HG02970 (cell line): Measurements from ENCODE around the gene CYP21A2.

Source experiments
- ATAC-seq: cut with Tn5 transposase; IDR thresholded peaks from one replicate; pipeline ENCODE4 v1.9.1; 2021; ENCODE audit warnings: mild to moderate bottlenecking, moderate library complexity, moderate number of reproducible peaks; ENCODE audit not compliant: unreplicated experiment, low FRiP score

CYP21A2 gene

GRCh38 chr6:32079566-32080290 lies 41.5 kb downstream of the CYP21A2 start:
- no peak for ATAC-seq

- ATAC-seq: no peak
Observed at GRCh38 chr6:32081168-32081990, 43.2 kb downstream of the CYP21A2 start.

DNA sequence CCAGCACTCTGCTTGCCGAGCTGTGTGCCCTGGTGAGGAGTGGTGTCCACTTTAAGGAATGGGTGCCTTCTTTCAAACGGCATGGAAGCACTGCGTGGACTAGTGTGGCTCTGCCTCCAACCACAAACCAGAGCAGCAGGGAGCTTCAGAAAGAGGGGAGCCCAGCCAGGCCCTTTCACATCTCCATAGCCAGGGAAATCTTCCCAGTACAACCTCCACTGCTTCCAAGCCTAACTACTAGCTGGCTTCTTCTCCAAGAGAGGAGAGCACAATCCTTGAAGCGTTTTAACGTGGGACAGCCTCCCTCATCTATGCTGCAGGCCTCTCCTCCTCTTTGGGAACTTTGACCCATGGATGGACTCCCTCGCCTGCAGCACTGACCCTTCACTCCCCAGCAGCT lies 44.3 kb downstream of the CYP21A2 start:
- ATAC-seq: no peak

DNA sequence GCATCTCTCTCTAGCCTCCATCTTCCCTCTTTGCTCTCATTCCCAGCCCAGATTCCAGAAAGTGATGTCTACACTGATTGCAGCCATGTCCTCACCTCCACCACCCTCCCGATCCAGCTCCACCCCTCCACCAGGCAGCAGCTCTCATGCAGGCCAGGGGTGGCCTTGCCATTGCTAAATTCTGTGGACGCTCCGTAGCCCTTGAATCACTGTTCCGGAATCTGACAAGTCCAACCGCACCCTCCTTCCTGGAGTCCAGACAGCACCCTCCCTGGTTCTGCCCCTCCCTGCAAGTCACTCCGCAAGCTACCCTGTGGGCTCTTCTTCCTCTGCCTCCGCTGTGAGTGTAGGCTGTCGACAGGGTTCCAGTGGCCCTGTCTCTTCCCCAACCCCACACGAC lies 44.7 kb downstream of the CYP21A2 start:
- ATAC-seq: no peak

- ATAC-seq: no peak
Observed at GRCh38 chr6:32083812-32084768, 45.9 kb downstream of the CYP21A2 start.

DNA sequence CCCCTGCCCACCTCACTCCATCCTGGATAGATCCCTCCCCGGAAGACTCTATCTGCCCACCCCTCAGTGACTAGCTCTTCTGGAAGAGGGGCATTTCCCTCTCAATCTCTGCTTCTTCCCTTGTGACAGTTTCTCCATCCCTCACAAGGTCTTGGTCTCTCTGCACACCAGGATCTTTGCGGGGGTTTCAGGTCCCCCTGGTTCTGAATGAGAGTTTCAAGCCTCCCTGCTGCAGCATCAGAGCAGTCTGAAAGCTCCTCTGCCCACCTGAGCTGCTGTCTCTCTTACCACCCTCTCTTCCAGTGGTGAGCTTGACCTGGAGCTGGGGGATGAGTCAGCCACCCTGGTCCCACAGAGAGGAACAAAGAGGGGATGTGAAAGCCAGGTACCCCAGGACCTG lies 46.6 kb downstream of the CYP21A2 start:
- ATAC-seq: no peak

DNA sequence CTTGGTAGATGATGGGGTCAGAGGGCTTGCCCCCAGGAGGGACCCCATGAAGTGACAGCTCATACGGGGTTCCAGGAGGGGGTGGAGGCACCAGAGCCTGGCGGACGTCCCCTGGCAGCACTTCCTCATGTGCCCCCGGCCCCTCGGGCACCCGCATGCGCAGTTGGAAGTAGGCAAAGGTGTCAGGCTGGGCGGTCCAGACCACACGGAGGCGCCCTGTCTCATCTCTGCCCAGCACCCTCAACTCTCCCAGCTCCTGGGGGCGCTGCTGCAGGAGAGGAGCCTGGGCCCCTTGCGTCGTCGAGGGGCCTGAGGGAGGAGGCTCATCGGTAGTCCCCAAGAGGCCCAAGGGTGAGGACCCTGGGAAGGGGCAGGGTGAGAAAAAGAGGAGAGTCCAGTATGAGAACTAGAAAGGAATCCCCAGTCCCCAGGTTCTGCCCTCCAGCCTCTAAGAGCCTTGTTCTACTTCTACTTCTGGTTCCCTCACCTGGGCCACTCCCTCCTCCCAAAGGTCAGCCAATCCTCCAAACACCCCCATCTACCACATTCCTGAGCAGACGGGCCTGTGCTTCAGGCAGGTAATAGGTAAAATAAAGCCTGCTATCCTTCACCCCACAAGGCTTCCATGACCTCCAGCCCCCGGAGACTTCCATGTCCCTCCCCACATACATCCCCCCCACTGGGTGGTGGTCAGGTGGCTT lies 47.7 kb downstream of the CYP21A2 start:
- no peak for ATAC-seq

DNA sequence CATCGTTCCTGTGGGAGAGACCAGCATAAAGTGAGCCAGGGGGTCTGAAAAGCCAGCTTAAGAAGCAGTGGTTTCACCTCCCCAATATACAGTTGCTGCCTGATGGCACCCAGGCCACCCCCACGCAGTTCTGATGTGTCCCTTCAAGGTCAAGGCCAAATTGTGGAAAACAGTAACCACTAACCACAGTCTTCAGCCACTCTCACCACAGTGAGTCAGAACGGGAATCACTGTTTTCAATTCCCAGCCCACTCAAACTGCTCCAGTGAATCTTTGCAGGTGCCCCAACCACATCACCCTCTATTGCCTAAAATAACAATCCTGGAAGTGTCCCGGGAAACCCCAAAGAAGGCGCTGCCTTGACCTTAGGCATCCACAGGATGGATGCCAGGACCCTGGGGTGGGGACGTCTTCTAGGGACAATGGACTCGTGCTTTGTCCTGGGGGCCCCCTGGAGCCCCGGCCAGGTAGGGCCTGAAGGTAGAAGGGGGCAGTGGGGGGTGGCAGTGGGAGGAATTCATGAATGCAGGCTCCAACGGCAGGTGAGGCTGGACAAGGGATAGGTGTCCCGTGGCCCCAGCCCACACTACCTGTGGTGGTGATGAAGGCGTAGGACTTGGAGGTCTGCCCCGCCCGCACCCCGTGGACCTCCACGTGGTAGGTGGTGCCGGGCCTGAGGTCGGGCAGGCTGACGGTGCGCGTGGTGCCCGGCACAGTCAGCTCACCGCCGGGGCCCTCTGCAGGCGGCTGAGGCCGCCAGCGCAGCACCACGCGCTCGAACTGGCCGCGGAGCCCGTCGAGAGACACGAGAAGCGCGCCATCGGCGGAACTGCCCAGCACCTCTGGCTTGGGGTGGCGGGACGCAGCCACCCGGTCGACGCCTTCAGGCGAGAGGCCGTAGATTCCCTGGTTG lies 48.7 kb downstream of the CYP21A2 start:
- no peak for ATAC-seq

GRCh38 chr6:32087574-32088486 lies 49.6 kb downstream of the CYP21A2 start:
- ATAC-seq: no peak

DNA sequence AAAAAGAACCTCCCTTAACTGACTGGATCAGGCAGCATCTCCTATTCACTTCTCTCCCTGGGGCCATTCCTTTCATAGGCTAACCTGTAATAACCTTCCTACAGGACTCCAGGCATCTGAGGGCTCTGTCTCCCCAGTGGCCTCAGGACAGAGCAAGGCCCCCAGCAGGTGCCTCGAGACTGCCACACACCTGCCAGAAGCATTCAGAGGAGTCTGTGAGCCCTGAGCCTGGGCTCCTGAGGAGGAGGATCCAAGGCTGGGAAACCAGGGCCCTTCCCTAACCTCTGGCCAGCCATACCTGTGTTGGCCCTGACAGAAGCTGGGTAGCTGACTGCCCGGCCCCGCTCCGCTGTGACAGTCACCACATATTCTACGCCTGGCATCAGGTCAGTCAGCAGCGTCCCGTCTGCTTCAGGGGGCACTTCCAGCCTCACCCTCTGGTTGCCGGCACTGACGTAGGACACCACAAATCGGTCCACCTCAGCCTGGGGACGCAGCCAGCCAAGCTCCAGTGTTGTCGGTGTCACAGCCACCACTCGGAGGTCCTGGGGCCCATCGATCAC lies 50.4 kb downstream of the CYP21A2 start:
- no peak for ATAC-seq

DNA sequence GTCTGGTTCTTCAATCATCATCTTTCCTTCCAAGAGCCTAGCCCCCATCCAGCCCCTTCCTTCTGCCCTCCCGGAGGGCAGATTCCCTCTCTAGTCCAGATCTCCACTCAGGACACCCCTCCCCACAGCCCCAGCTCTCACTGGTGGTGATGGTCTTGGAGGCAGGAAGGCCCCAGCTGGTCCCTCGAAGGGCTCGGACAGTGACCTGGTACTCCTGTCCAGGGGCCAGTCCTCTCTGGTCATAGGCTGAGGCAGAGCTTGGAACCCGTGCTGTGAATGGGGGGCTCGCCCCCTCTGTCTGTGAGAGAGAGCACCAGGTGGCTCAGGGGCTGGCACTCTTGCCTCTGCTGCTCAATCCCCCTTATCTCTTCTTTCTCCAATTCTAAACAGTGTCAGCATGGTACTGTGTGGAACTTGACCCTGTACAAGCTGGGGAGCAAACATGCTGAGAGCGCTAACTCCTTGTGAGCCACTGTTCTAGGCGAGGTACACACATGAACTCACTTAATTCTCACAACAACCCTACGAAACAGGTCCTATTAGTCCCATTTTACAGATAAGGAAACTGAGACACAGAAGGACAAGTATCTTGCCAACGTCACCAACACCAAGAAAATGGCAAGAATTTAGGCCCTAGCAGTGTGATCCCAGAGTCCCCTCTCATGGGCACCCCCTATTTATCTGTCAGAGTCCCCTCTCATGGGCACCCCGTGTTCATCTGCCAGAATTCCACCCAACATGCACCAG lies 51.0 kb downstream of the CYP21A2 start:
- no peak for ATAC-seq
